ENCODE results near the gene PCCA. TPM values are rescaled to one million over a fixed set of nuclear protein-coding genes. Genes with fewer than 3 reads are reported as not detected.

The PCCA gene
- total RNA-seq, 4 donors from 2014 or later, result 21.2 to 40.9 (median 31.6) TPM

- no peak for TF ChIP-seq CTCF (IDR thresholded peaks at IDR 0.05)
- peak in 1 of 3 donors; percentile 7 for TF ChIP-seq POLR2AphosphoS5 (IDR thresholded peaks at IDR 0.05)
- H3K27ac ChIP-seq, result no peak overlapping the region
These were observed 17.8 kb downstream of the PCCA start for GRCh38 chr13:100106705-100107104.

GRCh38 chr13:100108913-100109507 lies 20.1 kb downstream of the PCCA start:
- no peak for TF ChIP-seq POLR2AphosphoS5 (IDR thresholded peaks at IDR 0.05)
- no peak for TF ChIP-seq CTCF (IDR thresholded peaks at IDR 0.05)
- TF ChIP-seq POLR2A (IDR thresholded peaks at IDR 0.05), result no peak
- no peak for TF ChIP-seq EP300 (IDR thresholded peaks at IDR 0.05)
- H3K36me3 ChIP-seq, result peaks cover 14% of the 10 kb centered on the region
- no peaks in the 10 kb centered on the region for H3K27me3 ChIP-seq
- H3K9me3 ChIP-seq, result no peaks in the 10 kb centered on the region
- no peak overlapping the region for H3K27ac ChIP-seq
- WGBS, result 85% methylated on average over 3 of the region's 3 CpGs
- peaks cover 21% of the 10 kb centered on the region for H3K4me1 ChIP-seq
- H3K4me3 ChIP-seq, result no peak overlapping the region
- no peak for DNase-seq (ENCODE audit: low spot score in 2 of 2)

More at GRCh38 chr13:100106705-100107104, 17.8 kb downstream of the PCCA start:
- Histone ChIP-seq H3K4me3 (no peak overlapping the region), H3K36me3 (peaks cover 4% of the 10 kb centered on the region), H3K4me1 (peaks cover 22% of the 10 kb centered on the region), H3K9me3 (no peaks in the 10 kb centered on the region), H3K27me3 (no peaks in the 10 kb centered on the region)
- DNase-seq (ENCODE audit: low spot score in 2 of 2), result no peak
- whole genome bisulfite sequencing, result 68% methylated on average over 4 of the region's 4 CpGs

- peaks cover 14% of the 10 kb centered on the region for H3K36me3 ChIP-seq
- peaks cover 21% of the 10 kb centered on the region for H3K4me1 ChIP-seq
- no peak overlapping the region for H3K4me3 ChIP-seq
- H3K9me3 ChIP-seq, result no peaks in the 10 kb centered on the region
- TF ChIP-seq POLR2AphosphoS5 (IDR thresholded peaks at IDR 0.05) (no peak), POLR2A (IDR thresholded peaks at IDR 0.05) (no peak), CTCF (IDR thresholded peaks at IDR 0.05) (no peak), EP300 (IDR thresholded peaks at IDR 0.05) (no peak)
- DNase-seq (ENCODE audit: low spot score in 2 of 2), result no peak
- 94% methylated on average over 2 of the region's 2 CpGs for WGBS
- H3K27me3 ChIP-seq, result no peaks in the 10 kb centered on the region
- no peak overlapping the region for H3K27ac ChIP-seq
These were observed 21.4 kb downstream of the PCCA start for GRCh38 chr13:100110269-100110668.

- TF ChIP-seq POLR2A (IDR thresholded peaks at IDR 0.05) (no peak), CTCF (IDR thresholded peaks at IDR 0.05) (no peak), POLR2AphosphoS5 (IDR thresholded peaks at IDR 0.05) (no peak), EP300 (IDR thresholded peaks at IDR 0.05) (no peak)
- no peak for DNase-seq (ENCODE audit: low spot score in 2 of 2)
- Histone ChIP-seq H3K27ac (no peak overlapping the region), H3K4me3 (no peak overlapping the region), H3K36me3 (peaks cover 17% of the 10 kb centered on the region), H3K27me3 (no peaks in the 10 kb centered on the region), H3K4me1 (peaks cover 10% of the 10 kb centered on the region), H3K9me3 (no peaks in the 10 kb centered on the region)
- 97% methylated on average over 7 of the region's 7 CpGs for whole genome bisulfite sequencing
These were observed 23.4 kb downstream of the PCCA start for GRCh38 chr13:100112186-100112838.

GRCh38 chr13:100115693-100116254 lies 26.9 kb downstream of the PCCA start:
- Histone ChIP-seq H3K27me3 (no peaks in the 10 kb centered on the region), H3K27ac (no peak overlapping the region), H3K4me1 (no peaks in the 10 kb centered on the region), H3K4me3 (no peak overlapping the region), H3K9me3 (no peaks in the 10 kb centered on the region), H3K36me3 (peaks cover 17% of the 10 kb centered on the region)
- TF ChIP-seq CTCF (IDR thresholded peaks at IDR 0.05) (no peak), EP300 (IDR thresholded peaks at IDR 0.05) (no peak), POLR2AphosphoS5 (IDR thresholded peaks at IDR 0.05) (no peak), POLR2A (IDR thresholded peaks at IDR 0.05) (no peak)
- no peak for DNase-seq (ENCODE audit: low spot score in 2 of 2)
- WGBS, result 82% methylated on average over 1 of the region's 1 CpG

All from suprapubic skin (tissue), 4 donors.